VCaP (cell line): Measurements from ENCODE around the gene MTR.

Experiments used
- H3K27ac ChIP-seq: fragments of 450-650 bp; 2 replicates; pipeline ENCODE4 v1.5.1; 2017
- CTCF ChIP-seq: fragments of 450-650 bp; conservative IDR thresholded peaks from 2 replicates; pipeline ENCODE4 v1.5.1; 2017; ENCODE audit warnings: mild to moderate bottlenecking, moderate library complexity

MTR gene

GRCh38 chr1:236800002-236800620 is 5.0 kb downstream of the MTR start:
- H3K27ac ChIP-seq = no peak overlapping the region
- no peak for TF ChIP-seq CTCF

- no peak for TF ChIP-seq CTCF
These were observed 5.5 kb downstream of the MTR start for GRCh38 chr1:236800623-236801022.

DNA sequence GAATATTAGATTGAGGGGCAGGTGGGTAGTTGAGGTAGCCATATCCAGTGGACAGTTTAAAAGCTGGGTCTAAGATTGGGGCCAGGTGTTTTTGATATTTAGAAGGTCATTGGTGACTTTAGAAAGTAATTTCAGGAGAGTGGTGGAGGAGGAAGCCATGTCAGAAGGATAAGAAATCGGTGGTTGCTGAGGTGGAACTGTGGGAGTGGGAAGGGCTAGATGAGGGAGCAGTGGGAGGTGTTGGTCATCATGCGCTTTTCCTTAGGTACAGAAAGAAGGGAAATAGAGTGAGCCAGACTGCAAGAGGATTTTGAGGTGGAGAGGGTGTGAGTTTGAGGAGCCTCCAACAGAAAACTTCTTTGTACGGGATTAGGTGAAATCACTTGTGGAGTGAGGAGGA is 7.2 kb downstream of the MTR start:
- no peak for TF ChIP-seq CTCF
- no peak overlapping the region for H3K27ac ChIP-seq

More at GRCh38 chr1:236800623-236801022, 5.5 kb downstream of the MTR start:
- H3K27ac ChIP-seq = no peak overlapping the region

DNA sequence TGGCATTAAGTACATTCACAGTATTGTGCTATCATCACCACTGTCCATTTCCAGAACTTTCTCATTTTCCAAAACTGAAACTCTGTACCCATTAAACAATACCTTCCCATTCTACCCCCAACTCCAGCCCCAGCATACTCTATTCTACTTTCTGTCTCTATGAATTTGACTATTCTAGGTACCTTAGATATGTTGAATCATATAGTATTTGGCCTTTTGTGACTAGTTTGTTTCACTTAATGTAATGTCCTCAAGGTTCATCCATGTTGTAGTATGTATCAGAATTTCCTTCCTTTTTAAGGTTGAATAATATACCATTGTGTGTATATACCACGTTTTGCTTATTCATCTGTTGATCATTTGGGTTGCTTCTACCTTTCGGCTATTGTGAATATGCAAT is 11.5 kb downstream of the MTR start:
- TF ChIP-seq CTCF = no peak

DNA sequence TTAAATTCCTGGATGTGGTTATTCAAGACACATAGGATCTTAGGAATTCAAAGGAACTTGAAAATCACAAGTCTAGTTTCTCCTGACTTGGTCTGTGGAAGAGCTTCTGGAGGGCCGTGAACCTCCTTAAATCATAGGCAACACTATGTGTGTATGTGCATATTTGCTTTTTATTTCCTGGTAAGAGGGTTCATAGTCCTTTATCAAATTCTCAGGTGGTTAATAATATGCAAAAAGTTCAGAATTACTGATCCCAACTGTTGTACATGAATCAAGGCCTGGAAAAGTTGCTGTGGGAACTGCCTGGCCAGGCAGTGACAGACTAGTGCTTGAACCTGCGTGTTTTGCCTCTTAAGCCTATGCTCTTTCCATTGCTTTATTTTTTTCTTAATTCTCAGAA is 12.9 kb downstream of the MTR start:
- H3K27ac ChIP-seq = no peak overlapping the region
- TF ChIP-seq CTCF = no peak

More for the DNA sequence above, 11.5 kb downstream of the MTR start:
- H3K27ac ChIP-seq = no peak overlapping the region

GRCh38 chr1:236808564-236809130 is 13.6 kb downstream of the MTR start:
- H3K27ac ChIP-seq = no peak overlapping the region
- no peak for TF ChIP-seq CTCF

DNA sequence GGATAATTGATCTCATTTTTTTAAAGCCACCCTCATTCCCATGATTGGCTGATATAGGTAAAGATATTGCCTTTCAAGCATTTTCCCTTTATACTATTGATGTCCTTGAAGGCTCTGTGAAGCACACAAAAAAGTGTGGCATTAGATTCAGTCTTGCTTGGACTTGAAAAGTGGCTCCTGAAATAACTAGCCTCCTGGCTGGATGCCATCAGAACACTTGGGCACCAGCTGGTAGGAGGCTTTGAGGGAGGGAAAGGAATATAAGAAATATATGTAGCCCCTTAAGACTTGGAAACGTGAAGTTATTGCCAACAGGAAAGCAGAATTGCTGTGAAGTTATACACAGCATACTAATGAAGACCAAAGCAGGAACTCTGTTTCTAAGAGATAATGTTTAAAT is 14.1 kb downstream of the MTR start:
- no peak for TF ChIP-seq CTCF
- H3K27ac ChIP-seq = no peak overlapping the region
